ENCODE results near the gene HARBI1.

HARBI1 gene, protein sequence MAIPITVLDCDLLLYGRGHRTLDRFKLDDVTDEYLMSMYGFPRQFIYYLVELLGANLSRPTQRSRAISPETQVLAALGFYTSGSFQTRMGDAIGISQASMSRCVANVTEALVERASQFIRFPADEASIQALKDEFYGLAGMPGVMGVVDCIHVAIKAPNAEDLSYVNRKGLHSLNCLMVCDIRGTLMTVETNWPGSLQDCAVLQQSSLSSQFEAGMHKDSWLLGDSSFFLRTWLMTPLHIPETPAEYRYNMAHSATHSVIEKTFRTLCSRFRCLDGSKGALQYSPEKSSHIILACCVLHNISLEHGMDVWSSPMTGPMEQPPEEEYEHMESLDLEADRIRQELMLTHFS

DNA sequence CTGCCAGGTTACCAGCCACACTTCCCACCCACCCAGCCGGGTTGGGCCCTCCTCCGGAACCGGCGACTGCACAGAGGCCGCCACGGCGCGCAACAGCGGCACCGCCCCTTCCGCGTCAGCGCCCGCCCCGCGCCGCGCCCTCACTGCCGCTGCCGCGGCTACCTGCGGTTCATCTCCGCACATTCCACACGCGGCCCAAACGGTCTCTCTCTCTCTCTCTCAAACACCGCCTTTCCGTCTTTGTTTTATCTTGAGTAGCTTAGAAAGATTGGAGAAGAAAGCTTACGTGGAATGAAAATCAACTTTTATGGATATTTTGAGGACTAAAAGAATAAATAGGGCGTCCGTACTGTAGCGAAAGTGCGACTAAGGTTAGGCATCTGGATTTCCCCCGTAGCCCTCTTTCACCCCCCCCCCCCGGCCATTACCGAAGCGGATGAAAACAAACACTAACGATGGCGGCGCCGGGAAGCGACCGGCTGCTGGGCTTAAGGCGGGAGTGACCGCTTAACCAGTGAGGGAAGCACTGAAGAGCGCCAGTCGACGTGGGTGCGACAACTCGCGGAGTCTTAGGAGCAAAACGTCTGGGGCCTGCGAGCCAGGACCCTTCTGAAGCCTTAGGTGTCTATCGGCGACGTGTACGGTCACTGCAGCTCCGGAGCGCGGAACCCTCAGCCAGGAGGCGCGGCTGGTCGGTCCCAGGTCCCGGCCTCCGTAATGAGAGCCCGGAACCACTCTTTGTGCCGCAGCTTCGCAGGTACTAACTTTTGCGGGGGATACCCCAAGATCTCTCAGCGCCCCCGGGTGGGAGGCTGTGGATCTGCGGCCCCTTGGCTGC is at the start of gene HARBI1, which contains the start of gene ATG13:
HARBI1 (minus strand) TSS at position 94 of the 838 bp plus-strand sequence. CDS start 990 bp downstream, outside the sequence.
ATG13 (plus strand) TSS at position 420 of the 838 bp plus-strand sequence. CDS start 26,739 bp downstream, outside the sequence.
- peak; percentile 87 for DNase-seq

DNA sequence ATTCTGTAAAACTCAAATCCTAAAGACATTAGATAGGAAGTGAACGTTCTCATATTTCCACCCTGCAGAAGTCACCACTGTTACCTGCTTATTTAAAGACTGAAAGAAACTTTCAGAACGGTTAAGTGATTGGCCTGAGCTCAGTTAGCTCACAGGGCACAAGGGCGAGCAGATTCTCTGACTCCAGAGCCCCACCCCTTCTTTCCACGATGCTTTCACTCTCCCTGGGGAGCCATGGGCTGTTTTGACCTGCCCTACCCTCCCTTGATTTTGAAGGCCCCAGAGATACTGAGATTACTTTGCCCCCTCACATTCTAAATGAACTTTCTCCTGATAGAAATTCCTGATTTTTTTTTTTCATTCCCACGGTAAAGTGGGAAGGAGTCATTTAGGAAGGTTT is 49.5 kb upstream of the HARBI1 start:
- no peak for DNase-seq

GRCh38 chr11:46665356-46665755 is 48.3 kb upstream of the HARBI1 start:
- DNase-seq: no peak

- DNase-seq: peak; percentile 71
Measured at GRCh38 chr11:46664612-46665011, 47.6 kb upstream of the HARBI1 start.

- DNase-seq: no peak
Measured at GRCh38 chr11:46663277-46663940, 46.4 kb upstream of the HARBI1 start.

DNA sequence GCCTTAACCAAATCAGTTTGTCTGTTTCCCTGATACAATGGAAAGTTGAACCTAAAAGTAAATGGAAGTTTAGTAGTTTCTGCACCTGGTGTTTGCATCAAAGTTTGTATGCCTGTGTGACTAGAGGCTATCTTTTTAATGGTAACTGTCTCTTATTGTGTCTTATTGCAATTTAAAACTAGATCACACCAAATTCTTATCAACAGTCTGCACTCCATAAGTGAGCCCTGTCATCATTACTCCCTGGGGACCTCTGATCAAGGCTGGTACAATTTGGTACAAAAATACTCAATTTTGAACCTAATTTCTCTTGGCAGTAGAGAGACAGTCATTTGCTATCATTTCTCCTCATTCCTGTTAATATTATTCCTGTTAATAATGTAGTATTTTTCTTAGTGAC is 45.3 kb upstream of the HARBI1 start:
- DNase-seq: peak; percentile 71

- DNase-seq: no peak
Measured at GRCh38 chr11:46661836-46662235, 44.8 kb upstream of the HARBI1 start.

- DNase-seq: peak; percentile 35
Measured at GRCh38 chr11:46659908-46660307, 42.9 kb upstream of the HARBI1 start.

DNA sequence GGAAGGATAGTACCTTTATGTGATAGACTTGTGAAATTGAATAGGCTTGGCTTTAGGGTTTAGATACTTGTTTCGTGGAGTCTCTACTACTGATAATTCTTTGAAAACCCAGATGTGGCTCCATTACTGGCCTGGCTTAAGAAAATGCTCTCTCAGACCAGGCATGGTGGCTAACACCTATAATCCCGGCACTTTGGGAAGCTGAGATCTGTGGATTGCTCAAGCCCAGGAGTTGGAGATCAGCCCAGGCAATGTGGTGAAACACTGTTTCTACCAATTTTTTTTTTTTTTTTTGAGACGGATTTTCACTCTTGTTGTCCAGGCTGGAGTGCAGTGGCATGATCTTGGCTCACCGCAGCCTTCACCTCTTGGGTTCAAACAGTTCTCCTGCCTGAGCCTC is 41.2 kb upstream of the HARBI1 start:
- DNase-seq: no peak

DNA sequence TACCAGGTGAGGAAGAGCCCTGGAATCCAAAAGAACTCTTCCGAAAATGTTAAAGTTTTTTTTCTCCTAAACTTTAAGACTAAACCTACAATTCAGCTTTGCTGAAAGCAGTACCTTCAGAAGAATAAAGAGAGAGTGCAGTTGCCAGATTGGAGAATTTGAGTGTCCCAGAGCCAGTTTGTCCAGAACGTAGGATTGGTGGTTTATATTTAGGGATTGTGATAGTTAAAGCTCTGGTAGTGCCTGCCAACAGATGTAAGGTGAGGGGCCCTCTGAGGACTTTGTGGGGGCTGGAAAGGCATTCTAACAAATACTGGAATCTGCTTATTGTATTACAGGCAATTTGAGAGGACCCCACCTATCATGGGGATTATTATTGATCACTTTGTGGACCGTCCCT is 40.2 kb upstream of the HARBI1 start:
- no peak for DNase-seq

DNA sequence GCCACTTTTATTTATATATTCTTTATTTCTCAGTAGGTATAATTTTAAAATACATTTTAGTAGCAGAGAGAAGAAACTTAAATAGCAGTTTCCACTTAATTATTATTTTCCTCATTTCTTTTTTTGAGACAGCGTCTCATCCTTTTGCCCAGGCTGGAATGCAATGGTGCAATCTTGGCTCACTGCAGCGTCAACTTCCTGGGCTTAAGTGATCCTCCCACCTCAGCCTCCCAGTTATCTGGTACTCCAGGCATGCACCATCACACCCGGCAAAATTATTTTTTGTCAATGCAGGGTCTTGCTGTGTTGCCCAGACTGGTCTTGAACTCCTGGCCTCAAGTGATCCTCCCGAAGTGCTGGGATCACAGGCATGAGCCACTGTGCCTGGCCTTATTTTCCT is 38.6 kb upstream of the HARBI1 start:
- no peak for DNase-seq

GRCh38 chr11:46649180-46649738 is 32.2 kb upstream of the HARBI1 start:
- DNase-seq: no peak

DNA sequence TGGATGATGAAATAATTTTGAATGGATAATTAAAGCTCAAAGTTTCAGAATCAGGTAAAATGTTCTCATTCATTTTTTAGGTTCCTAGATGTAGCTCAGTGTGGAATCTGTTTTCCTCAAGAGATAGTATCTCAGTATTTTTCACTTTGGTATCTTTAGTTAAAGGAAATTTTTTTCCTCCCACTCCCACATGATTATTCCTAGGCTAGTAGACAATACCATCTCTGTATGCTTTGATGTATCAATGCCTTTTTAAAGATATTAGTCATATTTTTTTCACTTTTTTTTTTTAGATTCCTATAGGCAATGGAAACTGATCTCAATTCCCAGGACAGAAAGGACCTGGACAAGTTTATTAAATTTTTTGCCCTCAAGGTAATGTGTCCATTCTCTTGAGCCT is 27.0 kb upstream of the HARBI1 start:
- DNase-seq: no peak

- no peak for DNase-seq
Measured at GRCh38 chr11:46643531-46643930, 26.5 kb upstream of the HARBI1 start.

- no peak for DNase-seq
Measured at GRCh38 chr11:46642627-46643335, 25.8 kb upstream of the HARBI1 start.

- DNase-seq: no peak
Measured at GRCh38 chr11:46641639-46642038, 24.6 kb upstream of the HARBI1 start.

DNA sequence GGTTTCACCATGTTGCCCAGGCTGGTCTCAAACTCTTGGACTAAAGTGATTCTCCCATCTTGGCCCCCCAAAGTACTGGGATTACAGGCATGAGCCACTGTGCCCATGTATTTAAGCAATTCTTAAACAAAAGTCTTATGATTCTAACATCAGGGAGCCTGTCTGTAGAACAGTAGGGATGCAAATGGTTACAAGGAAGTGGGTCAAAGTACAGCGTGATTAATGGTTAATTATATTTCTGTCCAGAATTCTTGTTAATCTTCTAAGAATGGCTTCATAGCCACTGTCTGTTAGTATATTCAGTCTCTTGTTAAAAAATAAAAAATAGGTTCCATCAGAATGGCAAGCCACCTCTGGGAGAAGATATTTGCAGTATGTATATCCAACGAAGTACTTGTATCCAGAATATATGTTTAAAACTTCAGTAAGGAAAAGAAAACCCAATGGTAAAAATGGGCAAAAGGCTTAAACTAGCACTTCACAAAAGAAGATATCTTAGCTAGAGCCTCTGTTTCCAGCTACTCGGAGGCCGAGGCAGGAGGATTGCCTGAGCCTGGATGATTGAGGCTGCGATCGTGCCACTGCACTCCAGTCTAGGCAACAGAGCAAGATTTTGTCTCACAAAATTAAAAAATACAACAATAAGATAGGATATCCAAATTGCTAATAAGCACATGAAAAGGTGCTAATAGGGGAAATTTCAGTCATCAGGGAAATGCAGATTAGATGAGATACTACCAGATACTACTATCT is 23.2 kb upstream of the HARBI1 start:
- no peak for DNase-seq

- DNase-seq: no peak
Measured at GRCh38 chr11:46639197-46639839, 22.3 kb upstream of the HARBI1 start.

DNA sequence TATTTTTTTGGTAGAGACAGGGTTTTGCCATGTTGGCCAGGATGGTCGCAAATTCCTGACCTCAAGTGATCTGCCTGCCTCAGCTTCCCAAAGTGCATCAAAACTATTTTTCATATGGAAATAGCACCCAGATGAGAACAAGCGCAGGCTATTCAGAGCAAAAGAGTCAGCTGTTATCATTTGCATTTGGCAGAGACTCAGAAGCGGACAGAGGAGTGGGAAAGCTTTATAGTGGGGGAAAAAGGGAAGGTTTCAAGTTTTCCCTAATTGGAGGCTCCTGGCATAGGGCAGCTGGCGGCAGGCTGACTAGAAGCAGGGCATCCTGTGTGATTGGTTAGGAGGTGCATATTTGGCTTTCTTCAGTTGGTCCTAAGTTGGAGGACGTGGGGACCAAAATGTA is 20.5 kb upstream of the HARBI1 start:
- DNase-seq: no peak

DNA sequence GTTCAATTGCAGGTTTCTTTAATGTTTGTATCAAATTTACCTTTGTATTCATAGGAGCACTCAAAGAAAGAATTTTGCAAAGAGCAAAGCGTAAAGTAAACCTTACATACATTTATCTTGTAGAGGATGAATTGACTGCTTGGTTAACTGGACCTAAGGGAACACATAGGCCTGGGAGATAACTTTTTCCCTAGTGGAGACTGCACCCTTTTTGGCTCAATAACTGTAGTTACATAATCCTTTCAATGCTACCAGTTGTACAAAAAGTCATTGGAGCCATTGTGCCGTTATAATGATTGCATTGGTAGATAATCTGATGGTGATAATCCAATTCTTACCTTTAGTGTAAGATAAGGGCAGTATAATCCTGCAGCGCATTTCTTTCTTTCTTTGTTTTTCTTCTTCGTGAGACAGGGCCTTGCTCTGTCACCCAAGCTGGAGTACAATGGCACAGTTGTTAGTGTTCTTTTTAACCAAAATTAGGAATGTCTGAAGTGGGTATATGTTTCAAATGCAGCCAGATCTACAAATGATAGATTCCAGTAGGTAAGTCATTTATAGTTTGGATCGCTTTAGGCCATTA is 18.6 kb upstream of the HARBI1 start:
- DNase-seq: no peak
